LoVo (cell line): ENCODE data around the gene VPS4B.

ENCODE experiments used
- DNase-seq: peaks from one replicate; pipeline ENCODE4 v3.0.0-alpha.2; 2016; ENCODE audit warnings: low spot score

Gene VPS4B

DNA sequence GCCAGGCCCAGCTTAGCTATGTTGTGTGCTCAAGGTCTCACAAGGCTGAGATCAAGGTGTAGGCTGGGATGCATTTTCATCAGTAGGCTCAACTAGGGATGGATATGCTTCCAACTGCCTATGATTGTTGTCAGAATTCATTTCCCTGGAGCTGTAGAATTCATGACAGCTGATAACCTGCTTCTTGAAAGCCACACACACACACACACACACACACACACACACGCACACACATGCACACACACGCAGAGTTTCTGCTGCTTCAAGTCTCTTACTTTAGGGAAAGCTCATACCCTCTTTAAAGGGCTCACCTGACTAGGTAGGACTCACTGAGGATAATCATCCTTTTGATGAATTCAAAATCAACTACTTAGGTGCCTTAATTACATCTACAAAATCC, 8.2 kb upstream of the VPS4B start:
- no peak for DNase-seq

DNA sequence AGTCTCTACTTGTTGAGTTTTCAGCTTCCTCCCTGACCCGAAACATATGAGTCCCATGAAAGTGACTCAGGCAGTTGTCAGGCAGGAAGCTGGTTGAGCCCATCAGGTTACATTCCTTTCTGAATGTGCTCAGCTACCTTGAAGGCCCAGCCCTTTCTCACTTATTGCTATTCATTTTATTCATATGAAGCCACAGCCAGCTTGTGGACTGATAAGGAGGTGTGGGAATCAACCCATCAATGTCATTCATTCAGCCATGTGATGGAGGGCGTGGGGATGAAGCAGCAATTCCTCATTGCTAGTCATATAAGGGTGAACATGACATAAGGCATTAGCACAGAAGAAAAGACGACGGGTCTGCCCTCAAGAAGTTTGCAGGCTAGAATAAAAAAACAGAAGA, 5.3 kb upstream of the VPS4B start:
- DNase-seq = peak; percentile 61

DNA sequence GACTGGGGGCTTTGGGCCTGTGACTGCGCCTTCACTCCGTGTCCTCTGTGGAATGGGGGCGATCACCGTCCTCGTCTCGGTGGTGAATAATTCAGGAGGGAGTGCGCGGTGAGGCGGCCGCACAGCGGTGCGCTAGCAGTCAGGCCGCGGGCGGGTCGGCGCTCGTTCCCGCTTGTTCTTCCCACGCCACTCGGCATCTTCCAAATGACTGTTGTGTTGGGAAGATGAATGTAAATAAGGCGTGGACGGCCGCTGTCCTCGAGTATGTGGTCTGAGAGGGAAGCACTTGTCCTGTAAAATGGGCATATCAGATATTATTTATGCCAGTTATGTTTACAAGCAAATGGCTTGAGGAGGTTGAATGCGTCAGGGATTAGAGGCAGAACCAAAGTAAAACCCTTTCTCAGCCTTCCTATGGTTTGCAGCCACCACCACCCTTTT, 608 bp upstream of the VPS4B start:
- DNase-seq = no peak

DNA sequence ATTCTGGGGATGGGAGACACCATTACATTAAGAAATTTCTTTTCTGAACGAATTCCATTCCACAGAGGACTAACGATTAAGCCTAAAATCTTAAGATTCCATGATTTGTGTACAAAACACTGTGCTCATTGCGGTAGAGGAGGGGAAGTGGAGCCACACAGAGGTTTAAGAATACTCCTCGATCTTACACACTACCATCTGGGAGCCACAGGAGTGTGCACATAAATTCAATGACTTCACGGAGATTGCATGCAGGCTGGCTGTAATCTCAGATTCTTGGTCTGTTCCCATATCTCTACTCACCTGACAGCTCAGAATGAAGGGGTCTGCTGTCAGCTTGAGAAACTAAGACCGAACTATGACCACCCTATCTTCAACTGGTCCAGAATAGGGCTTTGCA, 762 bp downstream of the VPS4B start:
- DNase-seq = no peak

DNA sequence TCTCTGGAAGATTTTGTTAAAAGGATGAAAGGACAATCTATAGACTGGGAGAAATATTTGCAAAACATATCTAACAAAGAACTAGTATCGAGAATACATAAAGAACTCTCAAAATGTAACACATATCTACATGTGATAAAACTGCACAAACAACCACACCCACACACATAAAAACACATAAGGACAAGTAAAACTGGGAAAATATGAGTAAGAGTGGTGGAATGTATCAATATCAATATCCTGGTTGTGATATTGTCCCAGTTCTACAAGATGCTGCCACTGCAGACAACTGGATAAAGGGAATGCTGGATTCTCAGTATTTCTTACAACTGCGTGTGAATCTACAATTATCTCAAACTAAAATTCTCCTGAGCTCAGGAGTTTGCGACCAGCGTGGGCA, 9.3 kb downstream of the VPS4B start:
- no peak for DNase-seq

DNA sequence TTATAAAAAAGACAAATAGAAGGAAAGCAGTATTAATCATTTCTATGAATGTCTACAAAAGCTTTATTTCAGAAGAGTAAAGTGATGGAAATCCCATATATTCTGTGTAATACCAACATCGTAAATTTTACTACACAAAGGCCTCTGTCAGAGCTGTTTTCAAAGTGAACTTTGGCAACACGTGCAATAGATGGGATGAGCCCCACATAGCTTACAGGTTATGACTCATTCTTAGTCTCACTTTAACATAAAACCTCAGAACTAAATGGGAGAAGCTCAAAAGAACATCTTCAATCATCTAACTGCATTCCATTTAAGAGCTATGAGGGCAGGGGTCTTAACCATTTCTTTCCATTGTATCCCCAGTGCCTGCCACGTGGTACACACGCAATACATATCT, 11.5 kb downstream of the VPS4B start:
- DNase-seq = peak; percentile 64

DNA sequence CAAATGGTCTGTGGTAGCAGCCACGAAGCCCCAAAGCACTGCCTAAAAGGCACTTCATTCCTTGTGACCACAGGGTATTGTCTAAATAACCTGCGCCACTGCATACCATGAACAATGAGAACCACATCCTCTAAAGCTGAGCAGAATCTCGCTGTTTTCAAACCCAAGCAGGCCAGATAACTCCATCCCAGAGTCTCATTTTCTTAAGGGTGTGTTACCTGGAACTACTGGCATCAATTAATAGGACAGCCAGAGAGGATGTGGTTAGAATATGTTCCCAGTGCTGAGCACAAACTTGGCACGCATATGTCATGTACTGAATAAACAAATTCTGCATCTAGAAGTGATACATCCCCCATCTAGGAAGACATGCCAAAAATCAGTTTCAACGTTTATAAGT, 13.0 kb downstream of the VPS4B start:
- no peak for DNase-seq

DNA sequence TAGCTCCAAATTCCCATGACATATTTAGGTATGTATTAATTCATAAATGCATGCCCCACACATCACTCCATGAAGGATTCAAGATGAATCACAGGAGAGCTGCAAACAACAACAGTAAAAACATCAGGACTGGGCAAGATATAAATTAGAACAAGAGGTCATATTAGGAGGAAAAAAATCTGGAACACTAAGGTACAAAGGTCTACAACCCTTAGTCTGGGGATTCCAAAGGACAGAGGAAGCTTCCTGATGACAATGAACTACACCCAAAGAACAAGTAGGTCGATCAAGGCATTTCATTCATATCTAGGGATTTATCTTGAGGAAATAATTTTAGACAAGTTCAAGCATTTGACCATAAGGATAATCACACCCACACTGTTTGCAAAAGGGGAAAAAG, 14.5 kb downstream of the VPS4B start:
- DNase-seq = no peak

DNA sequence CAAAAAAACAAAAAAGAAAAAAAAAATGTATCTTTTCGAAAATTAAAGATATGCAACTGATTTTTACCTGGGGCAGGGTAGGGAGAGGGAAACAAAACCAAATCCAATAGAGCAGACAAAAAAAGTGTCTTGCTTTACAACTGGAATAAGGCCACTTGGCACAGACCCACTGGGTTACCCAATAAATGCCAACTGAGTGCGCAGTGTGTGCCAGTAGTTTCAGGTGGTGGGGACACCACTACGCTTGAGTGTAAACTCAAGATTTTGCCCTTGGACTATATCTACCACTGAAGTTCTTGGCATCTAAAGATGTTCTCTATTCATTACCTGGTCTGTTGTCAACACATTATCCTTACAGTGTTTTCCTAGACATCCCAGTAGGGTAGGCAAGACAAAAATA, 16.3 kb downstream of the VPS4B start:
- no peak for DNase-seq

DNA sequence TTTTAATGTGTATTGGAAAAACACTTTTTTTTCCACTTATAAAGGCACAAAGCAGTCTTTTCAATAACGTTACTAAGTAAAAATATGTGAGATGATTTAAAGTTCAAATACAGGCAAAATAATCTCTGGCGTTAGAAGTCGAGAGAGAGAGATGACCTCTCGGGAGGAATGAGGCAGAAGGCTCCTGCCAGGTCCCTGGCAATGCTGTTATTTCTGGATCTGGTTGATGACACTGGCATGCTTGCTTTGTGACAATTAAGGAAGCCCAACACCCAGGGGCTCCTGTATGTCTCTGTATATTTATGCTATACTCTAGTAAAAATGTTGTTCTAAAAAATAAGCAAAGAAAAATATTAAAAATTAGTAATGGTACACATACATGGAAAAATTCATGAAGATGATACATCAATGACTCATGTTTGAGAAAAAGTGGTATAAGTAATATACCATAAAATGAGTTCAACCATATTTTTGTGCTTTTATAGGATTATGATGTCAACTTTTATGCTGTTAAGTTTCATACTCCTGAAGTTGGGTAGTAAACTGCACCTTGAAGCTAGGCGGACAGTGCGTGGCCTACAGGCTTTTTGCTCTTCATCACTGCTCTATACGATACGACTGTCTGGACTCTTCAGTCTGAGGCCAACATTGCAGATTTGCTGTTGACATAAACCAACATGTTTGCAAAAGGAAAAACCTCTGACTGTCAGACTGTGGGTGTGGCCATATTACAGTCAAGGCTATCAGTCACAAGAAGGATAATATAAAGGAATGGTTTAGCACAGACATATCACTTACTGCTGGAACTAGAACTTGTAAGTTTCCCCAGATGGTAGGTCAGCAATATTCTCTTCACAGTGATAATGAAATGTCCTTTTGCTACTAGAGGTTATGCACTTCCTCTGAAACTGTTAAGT, 19.8 kb downstream of the VPS4B start:
- no peak for DNase-seq

DNA sequence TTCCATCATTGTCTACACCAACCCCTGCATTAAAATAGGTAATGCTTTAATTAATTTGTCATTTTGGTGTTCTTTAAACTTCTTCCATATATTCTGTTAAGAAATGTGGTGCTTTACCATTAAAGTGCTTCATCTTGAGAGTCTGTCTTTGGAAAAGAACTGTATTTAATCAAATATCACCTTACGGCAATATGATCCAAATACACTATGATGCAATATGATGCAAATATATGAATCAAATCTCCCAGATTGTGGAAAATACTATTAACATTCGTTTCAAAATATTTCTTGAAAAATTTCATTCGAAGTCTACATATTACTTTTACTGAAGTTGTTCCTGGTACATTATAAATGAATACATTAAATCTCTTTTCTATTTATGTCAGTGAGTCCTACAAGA, 23.0 kb downstream of the VPS4B start:
- no peak for DNase-seq

DNA sequence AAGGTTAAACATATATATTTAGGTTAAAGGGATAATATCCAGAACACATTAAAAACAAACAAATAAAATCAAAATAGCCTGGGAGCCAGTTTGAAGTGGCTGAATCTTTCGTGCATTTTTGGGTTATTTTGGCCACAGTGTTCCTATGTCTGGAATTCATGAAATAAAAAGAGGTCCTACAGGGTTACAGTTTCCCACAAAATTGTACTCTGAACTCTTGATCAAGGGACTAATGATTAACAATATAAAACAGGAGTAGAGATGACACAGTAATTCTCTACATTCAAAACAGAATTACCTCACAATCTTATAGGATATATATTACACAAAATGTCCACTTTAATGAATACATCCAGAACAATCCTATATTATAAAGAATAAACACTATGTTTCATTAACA, 24.9 kb downstream of the VPS4B start:
- no peak for DNase-seq

DNA sequence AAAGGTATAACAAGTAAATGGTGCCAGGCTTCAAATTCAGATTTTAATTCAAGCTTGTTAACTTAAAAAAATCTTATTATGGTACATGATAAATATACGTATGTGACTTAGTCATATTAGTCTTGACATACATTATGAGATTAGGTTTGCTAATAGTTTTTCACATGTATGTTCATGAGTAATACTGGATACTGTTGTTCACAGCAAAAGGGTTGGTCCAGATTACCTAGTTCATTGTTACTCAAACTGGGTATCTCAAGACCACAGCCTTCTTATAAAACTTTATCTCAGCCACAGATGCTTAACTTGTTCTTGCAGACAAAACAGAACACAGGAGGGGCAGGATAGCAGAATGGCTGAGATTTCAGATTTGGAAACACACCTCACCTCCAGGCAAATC, 26.8 kb downstream of the VPS4B start:
- no peak for DNase-seq

DNA sequence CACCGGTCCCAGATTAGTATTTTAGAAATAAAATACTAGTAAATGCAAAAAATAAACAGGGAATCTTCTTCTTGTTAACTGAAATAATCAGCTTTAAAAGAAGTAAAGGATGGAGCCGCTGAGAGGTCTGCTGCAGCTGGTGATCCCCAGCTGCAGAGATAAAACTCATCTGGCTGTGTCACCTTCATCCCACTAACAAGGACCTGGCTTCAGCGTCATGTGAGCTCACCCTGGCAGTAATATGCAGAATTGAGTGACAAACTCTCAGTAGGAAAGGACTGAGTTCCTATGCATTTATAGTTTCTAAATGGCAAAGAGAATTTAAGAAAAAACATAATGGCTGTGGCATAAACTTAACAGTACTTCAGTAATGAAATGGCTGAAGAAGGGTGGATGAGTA, 27.3 kb downstream of the VPS4B start:
- DNase-seq = no peak

DNA sequence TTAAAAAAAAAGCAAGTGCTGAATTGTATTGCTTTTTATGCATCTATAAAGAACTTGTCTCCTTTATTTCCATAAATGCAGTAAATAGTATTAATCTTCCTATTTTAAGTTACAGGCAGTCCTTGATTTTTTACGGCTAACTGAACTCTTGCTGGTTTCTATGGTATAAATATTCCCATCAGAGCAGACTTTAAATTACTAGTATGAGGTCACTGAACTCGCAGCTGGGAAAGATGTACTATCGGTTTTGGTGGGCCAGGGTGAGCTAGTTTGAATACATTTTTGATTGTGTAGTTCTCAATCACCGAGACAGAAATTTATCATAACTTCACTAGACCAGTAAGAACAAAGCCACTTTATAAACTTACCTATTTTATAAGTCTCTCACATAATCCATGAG, 34.4 kb downstream of the VPS4B start:
- DNase-seq = no peak

DNA sequence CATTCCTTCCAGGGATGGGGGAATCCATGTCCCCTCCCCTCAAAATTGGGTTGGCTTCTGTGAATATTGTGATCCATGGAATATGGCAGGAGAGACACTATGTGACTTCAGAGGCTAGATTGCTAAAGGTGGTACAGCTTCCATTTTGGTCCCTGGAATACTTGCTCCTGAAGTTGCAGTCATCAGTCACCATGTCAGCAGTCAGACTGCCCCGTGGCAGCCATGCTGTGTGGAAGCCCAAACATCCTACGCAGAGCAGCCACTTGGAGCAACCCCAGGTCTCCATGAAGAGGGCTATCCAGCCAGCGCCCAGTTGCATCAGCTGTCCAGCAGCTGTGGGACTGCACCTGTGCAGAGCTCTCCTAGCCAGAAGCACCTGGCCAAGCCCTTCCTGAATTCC, 39.4 kb downstream of the VPS4B start:
- no peak for DNase-seq

DNA sequence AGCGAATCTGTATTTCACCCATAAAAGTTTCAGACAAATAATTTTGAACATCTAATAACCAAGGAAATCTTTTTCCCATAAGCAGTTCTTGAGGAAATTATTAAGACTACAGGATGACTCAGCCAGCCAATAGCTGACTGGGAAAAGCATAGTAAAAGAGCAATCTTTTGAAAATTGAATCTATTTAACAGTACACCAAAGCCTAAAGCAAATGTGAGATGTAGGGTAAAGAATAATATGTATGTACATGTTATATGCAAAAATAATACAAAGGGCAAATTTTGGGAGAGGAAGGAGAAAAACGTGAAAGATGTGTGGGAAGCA, 42.7 kb downstream of the VPS4B start:
- DNase-seq = no peak

DNA sequence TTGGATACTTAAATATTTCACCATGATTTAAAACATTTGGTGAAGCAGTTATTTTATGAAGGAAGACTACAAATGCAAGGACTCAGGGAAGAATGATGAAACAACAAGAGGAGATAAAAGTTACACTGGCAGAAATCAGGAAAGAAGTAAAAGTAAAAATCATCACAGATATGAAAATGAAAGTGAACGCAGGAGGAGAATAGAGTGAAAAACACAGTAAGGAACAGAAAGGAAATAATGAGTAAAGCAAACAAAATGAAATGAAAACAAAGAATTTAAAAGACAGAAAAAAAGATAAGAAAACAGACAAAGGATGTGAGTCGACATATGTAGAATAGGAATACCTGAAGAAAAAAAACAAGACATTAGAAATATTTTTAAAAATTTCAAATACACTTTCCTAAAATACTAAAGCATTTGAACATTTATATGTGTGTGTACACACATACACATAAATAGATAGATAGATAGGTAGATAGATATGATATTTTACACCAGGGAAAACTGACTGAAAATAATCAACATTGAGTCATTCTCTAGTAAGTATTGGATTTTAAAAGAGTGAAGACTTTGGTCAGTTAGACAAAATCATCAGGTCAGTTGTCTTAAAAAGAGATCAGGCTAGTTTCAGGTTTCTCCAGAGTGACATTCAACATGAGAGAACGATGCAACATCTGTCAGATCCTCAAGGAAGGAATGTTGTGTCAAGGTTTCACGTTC, 43.2 kb downstream of the VPS4B start:
- no peak for DNase-seq

DNA sequence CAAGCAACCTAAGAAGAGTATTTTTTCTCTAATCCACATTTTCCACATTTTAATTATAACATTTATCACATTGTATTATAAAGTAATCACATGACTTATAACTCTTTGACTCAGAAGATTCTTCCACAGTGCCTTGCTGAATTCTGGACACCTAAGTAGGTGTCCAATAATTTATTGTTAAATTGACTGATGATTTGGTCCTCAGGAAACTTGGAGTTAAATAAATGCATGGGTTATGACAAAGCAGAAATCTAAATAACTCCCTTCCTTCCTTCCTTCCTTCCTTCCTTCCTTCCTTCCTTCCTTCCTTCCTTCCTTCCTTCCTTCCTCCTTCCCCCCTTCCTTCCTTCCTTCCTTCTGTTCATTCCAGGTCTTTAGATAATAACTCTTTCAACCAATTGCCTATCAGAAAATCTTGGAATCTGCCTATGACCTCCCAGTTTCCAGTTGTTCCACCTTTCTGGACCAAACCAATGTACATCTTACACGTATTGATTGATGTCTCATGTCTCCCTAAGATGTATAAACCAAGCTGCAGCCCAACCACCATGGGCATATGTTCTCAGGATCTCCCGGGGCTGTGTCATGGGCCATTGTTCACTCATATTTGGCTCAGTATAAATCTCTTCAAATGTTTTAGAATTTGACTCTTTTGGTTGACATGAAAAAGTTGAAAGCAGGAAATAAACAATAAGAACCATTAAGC, 44.8 kb downstream of the VPS4B start:
- DNase-seq = no peak

DNA sequence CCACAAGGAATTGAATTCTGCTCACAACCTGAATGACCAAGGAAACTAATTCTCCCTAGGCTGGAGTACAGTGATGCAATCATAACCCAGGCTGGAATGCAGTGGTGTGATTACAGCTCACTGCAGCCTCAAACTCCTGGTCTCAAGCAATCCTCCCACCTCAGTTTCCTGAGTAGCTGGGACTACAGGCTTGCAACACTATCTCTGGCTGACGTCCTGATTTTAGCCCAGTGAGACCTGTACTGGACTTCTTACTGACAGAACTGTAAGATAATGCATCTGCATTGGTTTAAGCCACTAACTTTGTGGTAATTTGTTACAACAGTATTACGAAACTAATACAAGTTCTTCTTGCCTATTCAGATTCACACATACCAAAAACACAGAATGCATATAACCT, 45.7 kb downstream of the VPS4B start:
- DNase-seq = no peak

DNA sequence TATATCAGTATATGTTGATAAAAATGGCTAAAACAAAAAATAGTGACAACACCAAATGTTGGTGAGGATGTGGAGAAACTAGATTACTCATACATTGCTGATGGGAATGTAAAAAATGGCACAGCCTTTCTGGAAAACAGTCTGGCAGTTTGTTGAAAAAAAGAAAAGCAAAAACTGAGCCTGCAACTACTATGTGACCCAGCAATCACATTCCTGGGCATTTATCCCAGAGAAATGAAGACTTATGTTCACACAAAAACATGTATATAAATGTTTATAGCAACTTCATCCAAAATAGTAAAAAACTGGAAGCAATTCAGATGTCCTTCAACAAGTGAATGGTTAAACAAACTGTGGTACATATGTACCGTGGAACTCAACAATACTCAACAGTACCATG, 47.7 kb downstream of the VPS4B start:
- DNase-seq = no peak

DNA sequence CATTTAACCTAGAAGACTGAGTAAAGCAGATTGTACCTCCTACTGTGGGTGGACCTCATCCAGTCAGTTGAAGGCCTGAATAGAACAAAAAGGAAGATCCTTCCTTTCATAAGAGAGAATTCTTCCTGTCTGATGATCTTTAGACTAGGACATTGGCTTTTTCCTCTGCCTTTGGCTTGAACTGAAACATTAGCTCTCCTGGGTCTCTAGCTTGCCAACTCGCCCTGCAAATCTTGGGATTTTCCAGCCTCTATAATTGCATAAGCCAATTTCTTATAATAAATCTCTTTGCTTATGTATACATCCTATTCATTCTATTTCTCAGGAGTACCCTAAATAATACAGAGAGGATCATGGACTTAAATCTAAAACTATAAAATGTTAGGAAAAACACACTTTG, 49.1 kb downstream of the VPS4B start:
- no peak for DNase-seq

DNA sequence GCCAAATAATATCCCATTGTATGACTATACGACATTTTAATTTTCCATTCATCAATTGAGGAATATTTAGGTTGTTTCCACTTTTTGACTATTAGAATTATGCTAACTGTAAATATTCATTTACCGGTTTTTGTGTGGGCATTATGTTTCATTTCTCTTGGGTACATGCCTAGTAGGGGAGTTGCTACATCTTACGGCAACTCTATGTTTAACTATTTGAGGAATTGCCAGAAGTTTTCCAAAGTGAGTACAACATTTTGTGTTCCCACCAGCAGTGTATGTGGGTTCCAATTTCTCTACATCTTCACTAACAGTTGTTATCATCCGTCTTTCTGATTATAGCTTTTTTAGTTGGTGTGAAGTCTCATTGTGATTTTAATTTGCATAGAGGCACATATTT, 53.7 kb downstream of the VPS4B start:
- no peak for DNase-seq
